Stimulated activated CD4-positive, alpha-beta T cell treated with anti-CD3 and anti-CD28 coated beads, Interleukin-12 subunit alpha, Interleukin-12 subunit beta, amount 100 ng/mL, for 4 hours (primary cell): Measurements from ENCODE around the gene SLC9B1.
"Not testable (repeated sequence)": the region's sequence is repeated elsewhere in the genome, so short reads cannot be mapped to it uniquely, and the experiment has no call there.

Source experiments
- DNase-seq: peaks from one replicate; pipeline ENCODE4 v3.0.0-alpha.2; 2020

The SLC9B1 gene

DNA sequence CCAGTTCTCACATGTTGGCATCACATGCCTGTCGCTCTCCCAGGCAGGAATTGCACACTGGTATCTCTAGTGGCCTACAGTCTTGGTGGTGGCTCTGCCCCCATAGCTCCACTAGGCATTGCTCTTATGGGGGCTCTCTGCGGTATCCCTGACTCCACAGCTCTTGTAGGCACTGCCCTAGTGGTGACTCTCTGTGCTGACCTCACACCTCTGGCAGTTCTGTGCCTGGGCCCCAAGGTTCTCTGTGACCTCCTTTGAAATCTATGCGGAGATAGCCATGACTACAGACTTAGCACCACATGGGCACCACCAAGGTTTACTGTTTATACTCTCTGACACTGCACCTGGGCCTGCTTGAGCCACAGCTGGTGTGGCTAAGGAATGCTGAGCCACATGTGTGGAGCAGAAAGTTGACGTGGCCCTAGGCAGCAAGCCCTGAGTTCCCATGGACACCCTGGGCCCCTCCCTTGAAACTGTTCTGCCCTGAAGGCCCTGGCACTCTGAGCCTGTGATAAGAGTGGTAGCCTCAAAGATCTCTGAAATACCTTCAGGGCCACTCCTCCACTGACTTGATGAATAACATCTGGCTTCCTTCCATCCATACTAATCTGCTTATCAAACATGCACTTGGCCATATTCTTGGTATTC, 8.0 kb downstream of the SLC9B1 start:
- DNase-seq = no peak

DNA sequence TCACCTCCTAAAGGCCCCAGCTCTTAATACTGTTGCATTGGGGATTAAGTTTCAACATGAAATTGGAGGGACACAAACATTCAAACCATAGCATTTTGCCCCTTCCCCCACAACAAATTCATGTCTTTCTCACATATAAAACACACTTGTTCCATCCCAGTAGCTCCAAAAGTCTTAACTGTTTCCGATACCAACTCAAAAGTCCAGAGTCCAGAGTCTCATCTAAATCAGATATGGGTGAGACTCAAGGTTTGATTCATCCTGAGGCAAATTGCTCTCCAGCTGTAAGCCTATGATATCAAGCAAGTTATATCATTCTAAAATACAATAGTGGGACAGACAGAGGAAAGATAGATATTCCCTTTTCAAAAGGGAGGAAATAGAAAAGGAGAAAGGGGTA, 8.7 kb downstream of the SLC9B1 start:
- DNase-seq = no peak

GRCh38 chr4:103008875-103009729, 10.4 kb downstream of the SLC9B1 start:
- no peak for DNase-seq

GRCh38 chr4:103002551-103002950, 17.0 kb downstream of the SLC9B1 start:
- no peak for DNase-seq

GRCh38 chr4:102994803-102995202, 24.7 kb downstream of the SLC9B1 start:
- no peak for DNase-seq

- not testable (repeated sequence) for DNase-seq
Observed at GRCh38 chr4:102993985-102994384, 25.5 kb downstream of the SLC9B1 start.

DNA sequence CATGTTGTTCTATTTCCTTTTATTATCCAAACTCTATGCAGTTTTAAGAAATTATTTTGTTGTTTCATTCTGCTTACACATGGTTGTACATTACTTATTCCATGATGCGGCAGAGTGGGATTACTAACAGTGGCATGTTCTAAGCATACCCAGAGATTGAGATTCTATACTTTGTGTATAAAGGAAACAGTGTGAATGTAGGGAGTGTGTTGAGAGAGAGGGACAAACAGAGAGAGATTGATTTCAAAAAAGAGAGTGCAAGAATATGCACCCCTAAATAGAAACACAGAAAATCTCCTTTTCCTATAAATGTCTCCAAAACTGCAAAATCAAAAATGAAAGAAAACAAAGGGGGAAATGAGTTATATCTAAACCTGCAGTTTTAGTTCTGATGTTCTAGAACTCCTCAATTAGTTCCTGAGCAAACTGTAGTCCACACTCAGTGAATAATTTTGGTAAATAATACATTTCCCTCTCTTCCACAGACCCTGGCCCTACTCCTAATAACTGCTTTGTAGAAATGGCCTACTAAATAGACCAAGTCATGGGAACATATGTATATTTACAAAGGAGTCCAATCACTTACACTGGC, 31.0 kb downstream of the SLC9B1 start:
- no peak for DNase-seq

- no peak for DNase-seq
Observed at GRCh38 chr4:102981005-102981404, 38.5 kb downstream of the SLC9B1 start.

DNA sequence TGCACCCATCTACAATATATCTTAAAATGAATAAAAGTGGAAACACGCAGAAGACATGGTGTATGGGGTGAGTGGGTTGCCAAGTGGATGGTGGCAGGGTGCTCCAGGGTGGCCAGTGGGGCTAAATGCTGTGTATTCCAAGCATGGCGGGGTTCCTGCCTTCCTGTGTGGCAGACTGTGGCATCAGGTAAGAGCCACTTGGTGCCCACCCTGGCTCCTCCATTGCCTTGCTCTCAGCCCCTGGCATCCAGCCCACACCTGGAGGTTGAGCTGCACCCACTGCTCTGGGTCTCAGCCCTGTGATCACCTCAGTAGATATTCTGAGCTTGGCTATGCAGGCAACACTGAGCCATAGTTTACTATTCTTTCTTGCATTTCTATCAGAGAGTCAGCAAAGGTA, 57.7 kb downstream of the SLC9B1 start:
- DNase-seq = not testable (repeated sequence)

DNA sequence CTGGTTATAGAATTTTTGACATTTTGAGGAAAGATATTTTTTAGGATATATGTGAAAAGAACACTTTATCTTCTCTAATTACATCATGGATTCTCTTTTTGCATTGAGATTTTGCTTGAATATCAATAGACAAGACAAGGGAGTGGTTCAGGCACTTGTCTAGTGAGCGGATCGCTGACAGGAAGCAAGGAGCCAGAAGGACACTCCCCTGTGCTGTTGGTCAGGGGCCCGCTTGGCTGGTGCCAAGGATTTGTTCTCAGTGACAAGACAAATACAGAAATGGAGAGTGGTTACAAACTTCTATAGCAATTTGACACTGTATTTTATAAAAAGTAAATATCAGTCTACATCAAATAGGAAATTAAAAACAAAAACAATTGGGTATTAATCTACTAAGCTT, 60.0 kb downstream of the SLC9B1 start:
- DNase-seq = no peak

- DNase-seq = no peak
Observed at GRCh38 chr4:102945066-102945465, 74.4 kb downstream of the SLC9B1 start.

DNA sequence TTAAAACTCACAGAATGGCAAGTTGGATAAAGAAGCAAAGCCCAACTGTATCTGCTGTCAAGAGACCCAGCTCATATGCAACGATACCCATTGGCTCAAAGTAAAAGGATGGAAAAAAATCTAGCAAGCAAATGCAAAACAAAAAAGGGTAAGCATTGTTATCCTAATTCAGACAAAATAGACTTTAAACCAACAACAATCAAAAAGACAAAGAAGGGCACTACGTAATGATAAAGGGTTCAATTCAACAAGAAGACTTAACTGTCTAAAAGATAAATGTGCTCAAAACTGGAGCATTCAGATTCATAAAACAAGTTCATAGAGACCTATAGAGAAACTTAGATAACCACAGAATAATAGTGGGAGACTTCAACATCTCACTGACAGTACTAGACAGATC, 81.4 kb downstream of the SLC9B1 start:
- not testable (repeated sequence) for DNase-seq

DNA sequence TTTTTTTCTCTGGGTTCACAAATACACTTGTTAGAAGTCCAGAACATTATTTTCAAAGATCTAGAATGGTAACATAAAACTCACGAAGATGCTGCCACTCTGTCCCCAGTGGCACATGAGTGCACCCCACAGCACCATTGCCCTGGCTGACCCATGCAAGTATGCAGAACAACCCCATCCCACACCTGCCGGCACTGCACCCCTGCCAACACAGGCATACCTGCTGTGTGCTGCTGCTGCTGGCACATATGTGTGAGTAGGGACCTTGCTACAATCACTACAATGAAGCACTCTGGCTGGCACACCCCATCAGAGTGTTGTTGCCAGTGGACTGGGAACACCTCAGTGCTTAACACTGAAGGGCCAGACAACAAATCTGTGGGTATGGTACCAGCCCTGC, 83.8 kb downstream of the SLC9B1 start:
- no peak for DNase-seq

- not testable (repeated sequence) for DNase-seq
Observed at GRCh38 chr4:102919697-102920096, 99.8 kb downstream of the SLC9B1 start.

DNA sequence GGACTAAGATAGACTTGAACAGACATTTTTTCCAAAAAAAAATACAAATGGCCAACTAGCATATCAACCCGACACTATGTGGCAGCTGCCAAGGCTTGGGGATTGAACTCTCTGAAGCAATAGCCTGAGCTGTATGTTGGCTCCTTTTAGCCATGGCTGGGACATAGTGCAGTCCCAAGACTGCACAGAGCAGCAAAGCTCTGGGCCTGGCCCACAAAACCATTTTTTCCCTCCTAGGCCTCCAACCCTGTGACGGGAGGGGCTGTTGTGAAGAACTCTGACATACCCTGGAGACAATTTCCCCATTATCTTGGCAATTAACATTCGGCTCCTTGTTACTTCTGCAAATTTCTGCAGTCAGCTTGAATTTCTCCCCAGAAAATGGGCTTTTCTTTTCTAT, 100.6 kb downstream of the SLC9B1 start:
- no peak for DNase-seq

GRCh38 chr4:102901804-102902203, 117.7 kb downstream of the SLC9B1 start:
- no peak for DNase-seq

DNA sequence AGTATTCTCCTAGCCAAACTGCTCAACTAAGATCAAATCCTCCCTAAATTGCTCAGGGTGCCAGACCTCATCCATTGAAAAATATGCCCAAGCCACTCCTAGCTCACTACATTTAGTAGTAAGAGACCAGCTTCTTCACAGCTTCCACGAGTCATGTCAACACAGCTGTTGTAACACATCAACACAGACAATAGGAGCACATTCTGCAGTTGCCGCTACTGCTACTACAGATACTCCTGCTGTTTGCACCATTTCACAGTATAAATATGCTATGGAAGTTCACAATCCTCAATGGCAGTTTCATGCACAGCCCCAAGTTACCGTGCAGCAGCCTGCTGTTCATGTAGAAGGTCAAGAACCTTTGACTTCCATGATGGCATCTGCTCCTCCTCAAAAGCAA, 121.9 kb downstream of the SLC9B1 start:
- not testable (repeated sequence) for DNase-seq

- DNase-seq = not testable (repeated sequence)
Observed at GRCh38 chr4:102896547-102896946, 123.0 kb downstream of the SLC9B1 start.

- not testable (repeated sequence) for DNase-seq
Observed at GRCh38 chr4:102889866-102890265, 129.6 kb downstream of the SLC9B1 start.

DNA sequence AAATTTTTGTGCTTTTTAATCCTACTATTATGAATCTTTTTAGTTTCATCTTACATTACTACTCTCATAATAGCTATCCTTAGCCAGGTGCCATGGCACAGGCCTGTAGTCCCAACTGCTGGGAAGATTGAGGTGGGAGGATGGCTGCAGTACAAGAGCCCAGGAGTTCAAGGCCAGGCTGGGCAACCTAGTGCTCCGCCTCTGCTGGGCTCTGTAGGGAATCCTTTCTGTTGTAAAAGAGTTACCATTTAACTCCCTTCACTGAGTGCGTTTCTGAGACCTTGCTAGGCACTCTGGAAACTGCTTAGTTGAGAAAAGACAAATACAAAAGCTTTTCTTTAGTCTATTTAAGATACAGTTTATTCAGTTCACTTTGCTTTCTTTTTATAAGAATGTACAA, 130.9 kb downstream of the SLC9B1 start:
- DNase-seq = not testable (repeated sequence)

GRCh38 chr4:102883278-102883677, 136.2 kb downstream of the SLC9B1 start:
- no peak for DNase-seq

DNA sequence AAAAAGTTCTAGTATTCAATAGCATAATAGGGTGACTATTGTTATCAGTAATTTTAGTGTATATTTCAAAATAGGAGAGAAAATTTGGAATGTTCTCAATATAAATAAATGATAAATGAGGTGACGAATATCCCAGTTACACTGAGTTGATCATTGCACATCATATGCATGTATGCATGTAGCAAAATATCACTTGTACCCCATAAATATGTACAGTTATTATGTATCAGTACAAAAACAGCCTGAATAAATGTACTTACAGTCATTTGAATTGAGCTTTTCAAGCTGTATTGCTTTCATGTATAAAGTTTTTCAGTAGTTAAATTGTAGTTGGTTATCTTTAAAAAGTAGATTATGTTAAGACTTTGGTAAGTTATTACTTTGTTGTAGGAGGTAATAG, 138.2 kb downstream of the SLC9B1 start:
- DNase-seq = no peak

DNA sequence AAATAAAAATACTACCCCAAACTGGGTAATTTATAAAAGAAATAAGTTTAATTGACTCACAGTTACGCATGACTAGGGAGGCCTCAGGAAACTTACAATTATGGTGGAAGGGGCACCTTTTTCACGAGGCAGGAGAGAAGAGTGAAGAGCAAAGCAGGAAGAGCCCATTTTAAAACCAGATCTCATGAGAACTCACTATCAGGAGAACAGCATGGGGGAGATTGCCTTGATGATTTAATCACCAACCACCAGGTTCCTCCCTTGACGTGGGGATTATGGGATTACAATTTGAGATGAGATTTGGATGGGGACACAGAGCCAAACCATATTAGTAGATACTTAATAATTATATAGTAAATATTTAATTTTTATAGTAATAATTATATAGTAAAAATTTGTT, 140.6 kb downstream of the SLC9B1 start:
- DNase-seq = no peak

DNA sequence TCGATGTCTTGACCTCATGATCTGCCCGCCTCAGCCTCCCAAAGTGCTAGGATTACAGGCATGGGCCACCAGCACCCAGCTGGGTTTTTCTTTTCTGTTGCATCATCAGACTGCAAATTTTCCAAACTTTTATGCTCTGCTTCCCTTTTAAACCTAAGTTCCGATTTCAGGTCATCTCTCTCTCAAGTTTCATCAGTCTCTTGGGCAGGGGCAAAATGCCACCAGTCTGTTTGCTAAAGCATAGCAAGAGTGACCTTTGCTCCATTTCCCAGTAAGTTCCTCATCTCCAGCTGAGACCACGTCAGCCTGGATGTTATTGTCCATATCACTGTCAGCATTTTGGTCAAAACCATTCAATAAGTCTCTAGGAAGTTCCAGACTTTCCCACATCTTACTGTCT, 141.2 kb downstream of the SLC9B1 start:
- DNase-seq = not testable (repeated sequence)
